Fibroblast of gingiva (primary cell): ENCODE measurements around the gene TNFRSF11A.

ENCODE experiments used
- DNase-seq: peaks from one replicate; pipeline ENCODE4 v3.0.0-alpha.2; 2011; ENCODE audit warnings: low read depth

TNFRSF11A gene

GRCh38 chr18:62384610-62385097, 59.5 kb downstream of the TNFRSF11A start:
- no peak for DNase-seq

GRCh38 chr18:62386091-62386490, 61.0 kb downstream of the TNFRSF11A start:
- DNase-seq = no peak

GRCh38 chr18:62386601-62387000, 61.5 kb downstream of the TNFRSF11A start:
- no peak for DNase-seq

- no peak for DNase-seq
These were observed 62.1 kb downstream of the TNFRSF11A start for GRCh38 chr18:62387257-62387656.

GRCh38 chr18:62388855-62389760, 64.0 kb downstream of the TNFRSF11A start:
- DNase-seq = no peak

- DNase-seq = no peak
These were observed 64.8 kb downstream of the TNFRSF11A start for GRCh38 chr18:62389761-62390481.

GRCh38 chr18:62394006-62394763, 69.1 kb downstream of the TNFRSF11A start:
- DNase-seq = no peak

- DNase-seq = no peak
These were observed 71.3 kb downstream of the TNFRSF11A start for GRCh38 chr18:62396381-62396780.

- no peak for DNase-seq
These were observed 71.9 kb downstream of the TNFRSF11A start for GRCh38 chr18:62396967-62397366.

- no peak for DNase-seq
These were observed 73.2 kb downstream of the TNFRSF11A start for GRCh38 chr18:62398291-62398690.

GRCh38 chr18:62399276-62399675, 74.2 kb downstream of the TNFRSF11A start:
- DNase-seq = no peak

GRCh38 chr18:62399781-62400308, 74.7 kb downstream of the TNFRSF11A start:
- no peak for DNase-seq

GRCh38 chr18:62400916-62401315, 75.8 kb downstream of the TNFRSF11A start:
- DNase-seq = no peak

GRCh38 chr18:62402342-62402948, 77.3 kb downstream of the TNFRSF11A start:
- DNase-seq = no peak

- no peak for DNase-seq
These were observed 78.0 kb downstream of the TNFRSF11A start for GRCh38 chr18:62403120-62403519.

- DNase-seq = no peak
These were observed 79.8 kb downstream of the TNFRSF11A start for GRCh38 chr18:62404881-62405280.

- no peak for DNase-seq
These were observed 82.5 kb downstream of the TNFRSF11A start for GRCh38 chr18:62407660-62408059.

GRCh38 chr18:62409821-62410220, 84.7 kb downstream of the TNFRSF11A start:
- no peak for DNase-seq

GRCh38 chr18:62412231-62412979, 87.3 kb downstream of the TNFRSF11A start:
- no peak for DNase-seq

- DNase-seq = peak; percentile 13
These were observed 88.1 kb downstream of the TNFRSF11A start for GRCh38 chr18:62413206-62413605.

GRCh38 chr18:62418258-62418657, 93.1 kb downstream of the TNFRSF11A start:
- no peak for DNase-seq
